Keratinocyte (primary cell): ENCODE data around the gene ADGRD1.

Experiments
- CTCF ChIP-seq, 3 experiments: IDR thresholded peaks in 1 of 3; conservative IDR thresholded peaks in 1 of 3; optimal IDR thresholded peaks in 1 of 3; 2 replicates in 2 of 3; 3 replicates in 1 of 3; pipeline versions ENCODE3 to v1.5.1; 2011; ENCODE audit warnings: low read length in 3 of 3, mild to moderate bottlenecking in 3 of 3, moderate library complexity in 2 of 3, control low read depth in 1 of 3, inconsistent platforms in 1 of 3; ENCODE audit not compliant: insufficient read depth in 2 of 3; ENCODE audit errors: extremely low read depth in 1 of 3
- EZH2 ChIP-seq: IDR thresholded peaks from one replicate; pipeline ENCODE4 v1.6.1; 2012; ENCODE audit warnings: inconsistent platforms, mild to moderate bottlenecking, low read length, moderate library complexity

GRCh38 chr12:130982565-130983225 is 29.0 kb downstream of the ADGRD1 start:
- TF ChIP-seq CTCF (optimal IDR thresholded peaks at IDR 0.05 in 1 of 3, IDR thresholded peaks at IDR 0.05 in 1 of 3, conservative IDR thresholded peaks at IDR 0.05 in 1 of 3; ENCODE audit: extremely low read depth in 1 of 3, insufficient read depth in 2 of 3, low read length in 3 of 3) = no peak
- no peak for TF ChIP-seq EZH2
